C4-2B (cell line): ENCODE results near the gene NBEAL1.
"Not testable (repeated sequence)": the region's sequence is repeated elsewhere in the genome, so short reads cannot be mapped to it uniquely, and the experiment has no call there.

Experiments used
- H3K27ac ChIP-seq: fragments of 450-650 bp; 2 replicates; pipeline ENCODE4 v1.5.1; 2017
- CTCF ChIP-seq: fragments of 450-650 bp; conservative IDR thresholded peaks from 2 replicates; pipeline ENCODE4 v1.5.1; 2017; ENCODE audit warnings: mild to moderate bottlenecking
- ZFX ChIP-seq: fragments of 450-650 bp; IDR thresholded peaks from 2 replicates; pipeline ENCODE4 v1.6.1; 2017

NBEAL1 gene

DNA sequence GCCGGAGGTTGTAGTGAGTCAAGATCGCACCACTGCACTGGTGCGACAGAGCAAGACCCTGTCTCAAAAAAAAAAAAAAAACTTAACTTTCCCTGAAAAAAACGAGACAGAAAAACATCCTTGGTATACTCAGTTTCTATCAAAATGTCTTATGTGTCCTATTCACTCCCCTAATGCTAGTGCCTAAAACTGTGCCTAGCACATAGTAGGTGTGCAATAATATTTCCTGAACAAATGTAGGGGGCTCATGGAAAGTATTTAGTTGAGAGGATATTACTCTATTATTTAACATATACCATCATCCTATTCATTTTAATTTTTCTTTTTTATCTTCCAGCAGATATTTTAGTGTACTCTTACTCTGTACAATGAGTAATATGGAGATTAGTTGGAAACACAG, 120.4 kb downstream of the NBEAL1 start:
- TF ChIP-seq ZFX = no peak
- no peak for TF ChIP-seq CTCF
- no peak overlapping the region for H3K27ac ChIP-seq

GRCh38 chr2:203143391-203143790, 128.7 kb downstream of the NBEAL1 start:
- H3K27ac ChIP-seq = no peak overlapping the region
- TF ChIP-seq ZFX (no peak), CTCF (no peak)

DNA sequence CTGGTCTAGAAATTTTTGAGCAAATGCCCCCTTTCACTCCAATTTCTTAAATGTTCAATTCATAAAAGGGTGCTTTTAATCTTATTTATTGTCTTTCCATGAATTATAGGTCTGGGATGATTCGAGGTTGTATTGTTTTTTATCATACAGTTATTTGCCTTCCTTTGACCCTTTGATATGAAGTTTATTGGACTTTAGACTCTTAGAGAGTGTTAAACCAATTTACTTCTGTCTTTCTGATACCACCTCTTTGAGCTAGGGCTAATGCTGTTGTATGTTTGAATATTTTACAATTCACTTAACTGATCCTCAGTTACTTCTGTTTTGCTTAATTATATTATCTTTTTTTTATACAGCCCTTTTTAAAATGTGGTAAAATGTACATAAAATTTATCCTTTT, 134.5 kb downstream of the NBEAL1 start:
- H3K27ac ChIP-seq = no peak overlapping the region
- TF ChIP-seq ZFX = no peak
- TF ChIP-seq CTCF = no peak

DNA sequence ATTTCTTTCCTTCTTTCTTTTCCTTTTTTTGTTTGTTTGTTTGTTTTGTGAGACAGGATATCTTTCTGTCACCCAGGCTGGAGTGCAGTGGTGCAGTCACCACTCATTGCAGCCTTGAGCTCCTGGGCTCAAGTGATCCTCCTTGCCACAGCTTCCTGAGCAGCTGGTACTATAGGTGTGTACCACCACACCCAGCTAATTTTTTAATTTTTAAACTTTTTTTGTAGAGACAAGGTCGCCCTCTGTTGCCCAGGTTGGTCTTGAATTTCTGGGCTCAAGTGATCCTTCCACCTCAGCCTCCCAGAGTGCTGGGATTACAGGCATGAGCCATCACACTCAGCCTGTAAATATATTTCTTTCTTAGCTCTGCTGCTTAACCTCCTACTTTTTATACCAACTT, 140.7 kb downstream of the NBEAL1 start:
- TF ChIP-seq ZFX = no peak
- TF ChIP-seq CTCF = peak; percentile 12; the same call in 1 of the 2 replicates
- H3K27ac ChIP-seq = no peak overlapping the region

DNA sequence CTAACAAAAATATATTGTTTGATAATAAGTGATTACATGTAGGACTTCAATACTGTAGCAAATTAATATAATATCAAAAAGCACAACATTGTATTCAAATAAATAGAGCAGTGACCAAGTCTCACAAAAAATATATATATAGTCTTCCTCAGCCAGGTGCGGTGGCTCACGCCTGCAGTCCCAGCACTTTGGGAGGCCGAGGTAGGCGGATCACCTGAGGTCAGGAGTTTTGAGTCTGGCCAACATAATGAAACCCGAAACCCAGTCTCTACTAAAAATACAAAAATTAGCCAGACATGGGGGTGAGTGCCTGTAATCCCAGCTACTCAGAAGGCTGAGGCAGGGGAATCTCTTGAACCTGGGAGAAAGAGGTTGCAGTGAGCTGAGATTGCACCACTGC, 148.0 kb downstream of the NBEAL1 start:
- not testable (repeated sequence) for H3K27ac ChIP-seq

DNA sequence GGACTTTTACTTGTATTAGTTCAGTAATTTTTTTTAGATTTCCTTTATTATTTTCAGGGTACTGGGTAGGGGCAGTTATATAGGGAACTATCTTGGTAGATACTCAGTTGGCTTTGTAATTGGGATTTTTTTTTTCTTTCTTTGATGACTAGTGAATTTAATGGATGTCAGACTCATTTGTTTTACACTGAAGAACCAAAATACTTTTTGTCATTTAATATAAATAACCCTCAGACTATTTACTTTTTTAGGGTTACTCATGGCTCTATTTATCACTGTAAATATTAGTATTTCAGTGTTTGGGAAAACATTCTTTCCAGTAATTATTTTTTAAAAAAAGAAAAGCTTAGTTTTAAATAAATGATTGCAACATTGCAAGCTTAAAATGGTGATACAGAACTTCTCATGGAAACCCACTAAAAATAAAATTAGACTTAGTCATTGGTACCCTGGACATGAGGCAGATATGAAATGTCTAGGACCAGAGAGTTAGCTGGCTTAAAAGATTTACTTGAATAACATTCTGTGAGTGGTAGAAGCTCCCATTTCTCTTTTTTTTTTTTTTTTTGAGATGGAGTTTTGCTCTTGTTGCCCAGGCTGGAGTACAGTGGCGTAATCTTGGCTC, 149.7 kb downstream of the NBEAL1 start:
- no peak overlapping the region for H3K27ac ChIP-seq
- no peak for TF ChIP-seq CTCF
- no peak for TF ChIP-seq ZFX

DNA sequence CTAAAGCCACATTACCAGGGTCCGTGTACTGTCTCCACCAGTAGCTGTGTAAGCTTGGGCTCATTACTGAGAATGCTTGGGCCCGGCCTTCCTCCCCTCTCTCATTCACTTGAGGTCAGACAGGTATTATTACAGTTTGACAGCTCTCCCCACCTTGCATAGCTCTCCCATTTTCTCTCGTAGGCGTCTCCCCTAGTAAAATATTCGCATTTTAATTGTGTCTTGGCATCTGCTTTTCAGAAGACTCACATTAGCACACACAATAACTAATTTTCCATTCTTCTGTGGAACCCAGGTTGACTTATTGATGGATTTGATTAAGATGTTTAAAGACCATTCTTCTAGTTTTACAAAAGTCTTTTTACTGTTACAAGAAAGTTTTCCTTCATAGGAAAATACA, 153.1 kb downstream of the NBEAL1 start:
- no peak overlapping the region for H3K27ac ChIP-seq

More for the DNA sequence above, 153.1 kb downstream of the NBEAL1 start:
- no peak for TF ChIP-seq CTCF
- no peak for TF ChIP-seq ZFX
